Caco-2 (cell line): ENCODE measurements around the gene CNKSR3. TPM values are rescaled to one million over a fixed set of nuclear protein-coding genes. Genes with fewer than 3 reads are reported as not detected.

Source experiments
- BruUV-seq: library from RNA; stranded (reverse); fragments of 400-500 nt; replicated peaks from 2 replicates; lab custom pipeline; 2021; lab: Mats Ljungman, UMichigan
- CTCF ChIA-PET: fragments of 300-600 bp; sonication (Branson Sonifier 250); formaldehyde crosslinking; loops from one replicate; lab custom pipeline; 2022; ENCODE audit warnings: antibody characterized with exemption; lab: Charles Lee
- POLR2A ChIA-PET: fragments of 300-600 bp; sonication (Branson Sonifier 250); formaldehyde crosslinking; loops from one replicate; lab custom pipeline; 2022; ENCODE audit warnings: antibody characterized with exemption; lab: Charles Lee
- DNase-seq, 2 experiments: peaks; one replicate each; pipeline versions ENCODE4 v3.0.0 to v3.0.0-alpha.2; 2020 to 2022
- H3K27me3 ChIP-seq: replicated peaks from 2 replicates; pipeline ENCODE4 v1.6.0; 2011; ENCODE audit warnings: low read length; ENCODE audit not compliant: control insufficient read depth, insufficient read depth
- H3K36me3 ChIP-seq: 2 replicates; pipeline ENCODE4 v1.5.1; 2011; ENCODE audit warnings: low read length; ENCODE audit not compliant: control insufficient read depth, insufficient read depth
- H3K4me1 ChIP-seq: fragments of 250-450 bp; sonication (Bioruptor Pico); 2 replicates; pipeline ENCODE4 v1.5.1; 2020; ENCODE audit warnings: mild to moderate bottlenecking
- H3K4me3 ChIP-seq: 2 replicates; pipeline ENCODE4 v1.5.1; 2011; ENCODE audit warnings: low read depth, mild to moderate bottlenecking, control low read depth, low read length
- H3K9me3 ChIP-seq: fragments of 250-450 bp; sonication (Bioruptor Pico); 2 replicates; pipeline ENCODE4 v1.5.1; 2020; ENCODE audit warnings: mild to moderate bottlenecking, moderate library complexity
- H3K27ac Mint-ChIP-seq: one replicate; pipeline ENCODE4 v1.8.0; 2022; ENCODE audit warnings: mixed read lengths; ENCODE audit not compliant: unreplicated experiment
- H3K27me3 Mint-ChIP-seq: one replicate; pipeline ENCODE4 v1.8.0; 2022; ENCODE audit warnings: mixed read lengths; ENCODE audit not compliant: insufficient read depth, unreplicated experiment
- H3K36me3 Mint-ChIP-seq: one replicate; pipeline ENCODE4 v1.8.0; 2022; ENCODE audit warnings: mild to moderate bottlenecking, mixed read lengths; ENCODE audit not compliant: insufficient read depth, unreplicated experiment
- H3K4me1 Mint-ChIP-seq: one replicate; pipeline ENCODE4 v1.8.0; 2022; ENCODE audit warnings: low read depth, mixed read lengths; ENCODE audit not compliant: unreplicated experiment
- H3K4me3 Mint-ChIP-seq: one replicate; pipeline ENCODE4 v1.8.0; 2022; ENCODE audit warnings: mild to moderate bottlenecking, moderate library complexity, mixed read lengths; ENCODE audit not compliant: unreplicated experiment
- H3K9me3 Mint-ChIP-seq: one replicate; pipeline ENCODE4 v1.8.0; 2022; ENCODE audit warnings: mixed read lengths; ENCODE audit not compliant: unreplicated experiment
- intact Hi-C: fragments of 100-400 bp; cut with micrococcal nuclease; formaldehyde crosslinking; loops from one replicate; pipeline ENCODE4 v1.10.0; 2022; ENCODE audit not compliant: unreplicated experiment
- total RNA-seq: library from RNA; stranded (reverse); gene quantifications from 2 replicates; pipeline ENCODE4 v1.2.3, GENCODE V29; 2022
- TF ChIP-seq, protein P1 (sequence below), 2 experiments: fragments of 200-600 bp in 1 of 2; IDR thresholded peaks; 1 replicate in 1 of 2; 2 replicates in 1 of 2; pipeline versions ENCODE4 v1.5.1 to v1.8.0; 2011 to 2022; ENCODE audit warnings: antibody characterized with exemption in 1 of 2, control low read depth in 1 of 2, inconsistent platforms in 1 of 2, low read depth in 1 of 2, low read length in 1 of 2, mild to moderate bottlenecking in 1 of 2, moderate library complexity in 1 of 2; ENCODE audit not compliant: insufficient read depth in 1 of 2, severe bottlenecking in 1 of 2, unreplicated experiment in 1 of 2

Gene CNKSR3
- total RNA-seq, 1 experiment from 2014 or later = 33.1 TPM

- Histone ChIP-seq H3K36me3 (peaks cover 1% of the 10 kb centered on the region; the same call in 1 of the 2 replicates), H3K4me1 (no peaks in the 10 kb centered on the region), H3K9me3 (no peaks in the 10 kb centered on the region), H3K27me3 (no peaks in the 10 kb centered on the region), H3K4me3 (no peak overlapping the region)
- TF ChIP-seq, protein P1, sequence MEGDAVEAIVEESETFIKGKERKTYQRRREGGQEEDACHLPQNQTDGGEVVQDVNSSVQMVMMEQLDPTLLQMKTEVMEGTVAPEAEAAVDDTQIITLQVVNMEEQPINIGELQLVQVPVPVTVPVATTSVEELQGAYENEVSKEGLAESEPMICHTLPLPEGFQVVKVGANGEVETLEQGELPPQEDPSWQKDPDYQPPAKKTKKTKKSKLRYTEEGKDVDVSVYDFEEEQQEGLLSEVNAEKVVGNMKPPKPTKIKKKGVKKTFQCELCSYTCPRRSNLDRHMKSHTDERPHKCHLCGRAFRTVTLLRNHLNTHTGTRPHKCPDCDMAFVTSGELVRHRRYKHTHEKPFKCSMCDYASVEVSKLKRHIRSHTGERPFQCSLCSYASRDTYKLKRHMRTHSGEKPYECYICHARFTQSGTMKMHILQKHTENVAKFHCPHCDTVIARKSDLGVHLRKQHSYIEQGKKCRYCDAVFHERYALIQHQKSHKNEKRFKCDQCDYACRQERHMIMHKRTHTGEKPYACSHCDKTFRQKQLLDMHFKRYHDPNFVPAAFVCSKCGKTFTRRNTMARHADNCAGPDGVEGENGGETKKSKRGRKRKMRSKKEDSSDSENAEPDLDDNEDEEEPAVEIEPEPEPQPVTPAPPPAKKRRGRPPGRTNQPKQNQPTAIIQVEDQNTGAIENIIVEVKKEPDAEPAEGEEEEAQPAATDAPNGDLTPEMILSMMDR (IDR thresholded peaks at IDR 0.05; ENCODE audit: insufficient read depth in 1 of 2, low read depth in 1 of 2, low read length in 1 of 2, severe bottlenecking in 1 of 2, unreplicated experiment in 1 of 2) = no peak
- no peak overlapping the region for H3K4me3 Mint-ChIP-seq
- no peaks in the 10 kb centered on the region for H3K9me3 Mint-ChIP-seq
- peaks cover 36% of the 10 kb centered on the region for H3K36me3 Mint-ChIP-seq
- H3K27me3 Mint-ChIP-seq = no peaks in the 10 kb centered on the region
- H3K4me1 Mint-ChIP-seq = no peaks in the 10 kb centered on the region
- ChIA-PET POLR2A (no interaction called here), CTCF (no interaction called here)
- DNase-seq = no peak
- intact Hi-C loops = no loop called here
- no peak overlapping the region for H3K27ac Mint-ChIP-seq
- BruUV-seq = no TSS peak
These were observed 111.4 kb downstream of the CNKSR3 start for GRCh38 chr6:154399097-154399496.

DNA sequence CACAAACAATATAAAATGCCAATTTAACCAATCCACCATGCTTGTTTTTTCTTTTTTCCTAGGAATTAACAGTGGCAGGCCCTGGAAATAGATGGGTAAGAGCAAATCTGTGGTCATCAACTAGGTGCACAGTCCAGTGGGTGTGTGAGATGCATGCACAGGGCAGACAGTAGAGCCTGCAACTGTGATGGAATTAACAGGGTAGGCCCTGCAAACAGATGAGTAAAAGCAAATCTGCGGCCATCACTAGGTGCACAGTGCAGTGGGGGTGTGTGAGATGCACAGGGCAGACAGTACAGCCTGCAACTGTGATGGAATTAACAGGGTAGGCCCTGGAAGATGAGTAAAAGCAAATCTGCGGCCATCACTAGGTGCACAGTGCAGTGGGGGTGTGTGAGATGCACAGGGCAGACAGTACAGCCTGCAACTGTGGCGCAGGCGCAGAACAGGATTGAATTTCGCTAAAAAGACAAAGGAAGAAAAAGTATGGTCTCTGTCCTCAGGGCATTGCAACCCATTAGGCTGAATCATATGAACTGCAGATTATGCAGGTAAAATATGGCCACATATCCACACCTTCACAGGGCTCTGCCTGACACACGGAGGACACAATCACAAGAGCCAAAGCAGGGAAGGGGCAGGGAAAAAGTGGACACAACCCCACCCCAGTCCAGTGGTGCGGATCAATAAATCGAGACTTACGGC lies 112.8 kb downstream of the CNKSR3 start:
- Mint-ChIP-seq H3K9me3 (no peaks in the 10 kb centered on the region), H3K4me3 (no peak overlapping the region), H3K27me3 (no peaks in the 10 kb centered on the region), H3K27ac (no peak overlapping the region), H3K36me3 (peaks cover 35% of the 10 kb centered on the region), H3K4me1 (no peaks in the 10 kb centered on the region)
- Histone ChIP-seq H3K4me1 (no peaks in the 10 kb centered on the region), H3K9me3 (no peaks in the 10 kb centered on the region), H3K36me3 (no peaks in the 10 kb centered on the region; the same call in 1 of the 2 replicates), H3K4me3 (no peak overlapping the region), H3K27me3 (no peaks in the 10 kb centered on the region)
- CTCF ChIA-PET = no interaction called here
- POLR2A ChIA-PET = no interaction called here
- intact Hi-C loops = no loop called here
- no peak for DNase-seq
- TF ChIP-seq, protein P1 (IDR thresholded peaks at IDR 0.05; ENCODE audit: insufficient read depth in 1 of 2, low read depth in 1 of 2, low read length in 1 of 2, severe bottlenecking in 1 of 2, unreplicated experiment in 1 of 2) = no peak
- BruUV-seq = no TSS peak

- no TSS peak for BruUV-seq
- Mint-ChIP-seq H3K36me3 (peaks cover 38% of the 10 kb centered on the region), H3K4me3 (no peak overlapping the region), H3K27ac (no peak overlapping the region), H3K4me1 (peaks cover 7% of the 10 kb centered on the region), H3K27me3 (no peaks in the 10 kb centered on the region), H3K9me3 (peaks cover 10% of the 10 kb centered on the region)
- no peak overlapping the region for H3K4me3 ChIP-seq
- no peaks in the 10 kb centered on the region for H3K4me1 ChIP-seq
- TF ChIP-seq, protein P1 (IDR thresholded peaks at IDR 0.05; ENCODE audit: insufficient read depth in 1 of 2, low read depth in 1 of 2, low read length in 1 of 2, severe bottlenecking in 1 of 2, unreplicated experiment in 1 of 2) = no peak
- intact Hi-C loops = no loop called here
- no peaks in the 10 kb centered on the region for H3K36me3 ChIP-seq
- no peaks in the 10 kb centered on the region for H3K27me3 ChIP-seq
- POLR2A ChIA-PET = no interaction called here
- CTCF ChIA-PET = no interaction called here
- H3K9me3 ChIP-seq = no peaks in the 10 kb centered on the region
- no peak for DNase-seq
These were observed 114.6 kb downstream of the CNKSR3 start for GRCh38 chr6:154395878-154396277.
